Dermis blood vessel endothelial cell (primary cell): ENCODE results near the gene UGT2B11. TPM values are rescaled to one million over a fixed set of nuclear protein-coding genes. Genes with fewer than 3 reads are reported as not detected.
"Not testable (repeated sequence)": the region's sequence is repeated elsewhere in the genome, so short reads cannot be mapped to it uniquely, and the experiment has no call there.

Experiments used
- DNase-seq: peaks from one replicate; pipeline ENCODE4 v3.0.0; 2010
- total RNA-seq: library from RNA; depleted of rRNA; stranded (reverse); fragments of >200 nt; gene quantifications from 2 replicates; pipeline ENCODE4 v1.2.3, GENCODE V29; 2014

Gene UGT2B11
- total RNA-seq, 1 donor from 2014 or later = not detected

GRCh38 chr4:69169171-69169570 lies 45.4 kb downstream of the UGT2B11 start:
- not testable (repeated sequence) for DNase-seq

GRCh38 chr4:69167300-69167699 lies 47.2 kb downstream of the UGT2B11 start:
- DNase-seq = no peak

DNA sequence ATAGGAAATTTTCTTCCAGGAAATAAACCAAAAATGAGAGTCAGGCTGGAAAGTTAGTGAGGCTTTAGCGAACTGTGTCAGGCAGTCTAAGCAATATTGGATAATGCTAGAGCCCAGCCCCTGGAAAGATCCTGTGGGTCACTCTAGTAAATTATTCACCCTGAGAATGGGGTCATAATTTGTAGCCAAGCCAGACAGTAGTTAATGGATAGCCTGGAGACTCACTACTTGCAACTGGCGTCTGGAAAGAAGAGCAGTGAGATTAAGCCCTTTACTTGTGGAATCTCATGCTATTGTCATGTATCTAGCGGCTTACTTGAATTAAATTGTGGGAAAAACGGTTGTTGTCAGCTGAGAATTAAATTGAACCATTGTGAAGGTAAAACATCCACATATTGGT lies 48.2 kb downstream of the UGT2B11 start:
- not testable (repeated sequence) for DNase-seq

DNA sequence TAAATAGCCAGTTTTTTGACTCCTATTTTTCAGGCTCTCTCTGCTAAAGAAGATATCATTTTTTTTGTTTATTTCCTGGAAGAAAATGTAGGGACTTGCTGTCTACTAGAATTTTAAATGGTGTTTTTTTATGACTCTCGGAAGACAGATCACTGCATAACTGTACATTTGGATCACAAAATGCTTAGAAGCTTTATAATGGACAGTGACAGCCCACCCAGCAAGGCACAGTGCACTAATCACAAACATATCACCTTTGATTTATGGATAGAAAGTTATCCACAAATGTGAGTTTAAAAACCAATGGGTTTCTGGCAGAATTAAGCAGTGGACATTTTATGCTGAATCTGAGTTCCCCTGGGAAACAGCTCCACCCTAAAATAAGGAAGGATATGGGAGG lies 48.8 kb downstream of the UGT2B11 start:
- not testable (repeated sequence) for DNase-seq

- DNase-seq = no peak
Observed at GRCh38 chr4:69156913-69157312, 57.6 kb downstream of the UGT2B11 start.

- no peak for DNase-seq
Observed at GRCh38 chr4:69154021-69154420, 60.5 kb downstream of the UGT2B11 start.

Other genes with a start within 250 kb of the UGT2B11 start
- 0.09 and 0.34 TPM in 2 replicates for gene UGT2B7, start 118.3 kb downstream of the UGT2B11 start, total RNA-seq
- gene UGT2B28, start 65.7 kb upstream of the UGT2B11 start, total RNA-seq = not detected in 2 replicates